ENCODE results near the gene HTRA2. TPM values are rescaled to one million over a fixed set of nuclear protein-coding genes. Genes with fewer than 3 reads are reported as not detected.

The HTRA2 gene
- total and polyA plus RNA-seq, 3 donors from 2014 or later = 36.5 to 46.8 (median 45.8) TPM

DNA sequence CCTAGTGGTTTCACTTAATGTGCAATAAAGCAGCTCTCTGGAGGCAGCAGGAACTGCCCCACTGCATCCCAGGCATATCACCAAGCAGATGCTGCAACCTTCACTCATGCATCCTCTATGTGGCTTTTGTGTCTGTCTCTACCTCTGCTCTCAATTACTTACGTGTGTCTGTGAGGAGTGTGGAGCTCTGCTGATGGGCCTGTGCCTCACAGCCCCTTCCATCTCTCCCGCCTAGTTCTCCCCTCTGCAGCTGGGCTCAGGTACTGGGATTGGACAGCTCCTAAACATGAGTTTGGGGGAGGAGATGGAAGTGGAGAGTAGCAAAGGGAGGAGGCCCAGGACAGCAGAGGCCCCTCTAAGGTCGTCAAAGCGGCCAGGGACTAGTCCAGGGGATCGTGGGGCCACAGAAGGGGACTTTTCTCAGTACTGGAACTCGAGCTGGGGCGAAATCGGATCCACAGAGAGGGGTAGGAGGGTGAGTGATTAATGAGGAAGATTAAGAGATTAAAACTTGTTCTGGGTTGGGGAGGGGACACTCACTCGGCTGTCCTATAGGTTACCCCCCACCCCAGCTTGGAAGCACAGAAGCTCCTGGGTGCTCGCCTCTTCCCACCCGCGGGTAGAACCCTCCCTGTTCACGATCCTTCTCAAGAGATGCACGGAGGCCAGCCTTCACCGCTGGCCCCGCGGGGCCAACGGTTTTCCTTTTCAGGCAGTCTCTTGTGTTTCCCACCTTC lies 28.2 kb upstream of the HTRA2 start:
- intact Hi-C loops (cut with DNase I; ENCODE audit: low total_unique reads) = no loop called here
- Histone ChIP-seq H3K36me3 (ENCODE audit: low read depth, missing control alignments) (peaks cover 4% of the 10 kb centered on the region), H3K27ac (no peak overlapping the region), H3K4me3 (no peak overlapping the region), H3K27me3 (no peaks in the 10 kb centered on the region), H3K4me1 (peaks cover 18% of the 10 kb centered on the region), H3K9me3 (no peaks in the 10 kb centered on the region)
- TF ChIP-seq, protein P1, sequence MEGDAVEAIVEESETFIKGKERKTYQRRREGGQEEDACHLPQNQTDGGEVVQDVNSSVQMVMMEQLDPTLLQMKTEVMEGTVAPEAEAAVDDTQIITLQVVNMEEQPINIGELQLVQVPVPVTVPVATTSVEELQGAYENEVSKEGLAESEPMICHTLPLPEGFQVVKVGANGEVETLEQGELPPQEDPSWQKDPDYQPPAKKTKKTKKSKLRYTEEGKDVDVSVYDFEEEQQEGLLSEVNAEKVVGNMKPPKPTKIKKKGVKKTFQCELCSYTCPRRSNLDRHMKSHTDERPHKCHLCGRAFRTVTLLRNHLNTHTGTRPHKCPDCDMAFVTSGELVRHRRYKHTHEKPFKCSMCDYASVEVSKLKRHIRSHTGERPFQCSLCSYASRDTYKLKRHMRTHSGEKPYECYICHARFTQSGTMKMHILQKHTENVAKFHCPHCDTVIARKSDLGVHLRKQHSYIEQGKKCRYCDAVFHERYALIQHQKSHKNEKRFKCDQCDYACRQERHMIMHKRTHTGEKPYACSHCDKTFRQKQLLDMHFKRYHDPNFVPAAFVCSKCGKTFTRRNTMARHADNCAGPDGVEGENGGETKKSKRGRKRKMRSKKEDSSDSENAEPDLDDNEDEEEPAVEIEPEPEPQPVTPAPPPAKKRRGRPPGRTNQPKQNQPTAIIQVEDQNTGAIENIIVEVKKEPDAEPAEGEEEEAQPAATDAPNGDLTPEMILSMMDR (IDR thresholded peaks at IDR 0.05) = no peak
- TF ChIP-seq POLR2A (IDR thresholded peaks at IDR 0.05) = no peak
- DNase-seq = no peak
- 51 to 62% methylated on average over 18 of the region's 18 CpGs for WGBS, 2 donors

DNA sequence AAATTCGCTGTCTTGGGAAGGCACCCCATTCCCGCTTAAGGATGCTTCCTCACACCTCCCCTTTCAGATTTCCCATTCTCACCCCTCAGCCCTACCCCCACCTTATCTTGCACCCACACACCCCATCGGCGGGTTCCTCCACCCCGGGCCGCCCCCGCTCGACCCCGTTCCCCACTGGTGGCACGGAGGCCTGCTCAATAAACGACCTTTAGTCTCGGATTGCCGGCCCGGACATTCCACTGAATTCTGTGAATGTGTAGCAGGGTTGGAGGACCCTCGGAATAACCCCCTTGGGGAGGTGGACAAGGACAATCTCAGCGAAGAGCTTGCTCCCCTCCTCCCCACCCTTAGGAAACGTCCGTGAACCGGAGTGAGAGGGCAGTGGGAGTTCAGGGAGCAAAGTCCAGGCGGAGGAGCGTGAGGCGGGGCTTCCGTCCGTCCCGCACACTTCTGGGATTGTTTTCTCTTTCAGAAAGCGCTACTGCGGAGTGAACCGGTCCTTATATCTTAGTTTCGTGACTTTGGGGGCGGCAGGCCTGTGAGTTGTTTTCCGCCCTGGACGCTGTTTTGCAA lies 27.5 kb upstream of the HTRA2 start:
- Histone ChIP-seq H3K27ac (no peak overlapping the region), H3K27me3 (no peaks in the 10 kb centered on the region), H3K36me3 (ENCODE audit: low read depth, missing control alignments) (peaks cover 4% of the 10 kb centered on the region), H3K4me3 (peak overlapping the region; percentile 39 to 51), H3K9me3 (no peaks in the 10 kb centered on the region), H3K4me1 (peaks cover 18% of the 10 kb centered on the region)
- 12 to 13% methylated on average over 31 to 32 of the region's 32 CpGs for WGBS, 2 donors
- intact Hi-C loops (cut with DNase I; ENCODE audit: low total_unique reads) = no loop called here
- DNase-seq = no peak
- TF ChIP-seq POLR2A (IDR thresholded peaks at IDR 0.05) = no peak
- TF ChIP-seq, protein P1 (IDR thresholded peaks at IDR 0.05) = no peak

DNA sequence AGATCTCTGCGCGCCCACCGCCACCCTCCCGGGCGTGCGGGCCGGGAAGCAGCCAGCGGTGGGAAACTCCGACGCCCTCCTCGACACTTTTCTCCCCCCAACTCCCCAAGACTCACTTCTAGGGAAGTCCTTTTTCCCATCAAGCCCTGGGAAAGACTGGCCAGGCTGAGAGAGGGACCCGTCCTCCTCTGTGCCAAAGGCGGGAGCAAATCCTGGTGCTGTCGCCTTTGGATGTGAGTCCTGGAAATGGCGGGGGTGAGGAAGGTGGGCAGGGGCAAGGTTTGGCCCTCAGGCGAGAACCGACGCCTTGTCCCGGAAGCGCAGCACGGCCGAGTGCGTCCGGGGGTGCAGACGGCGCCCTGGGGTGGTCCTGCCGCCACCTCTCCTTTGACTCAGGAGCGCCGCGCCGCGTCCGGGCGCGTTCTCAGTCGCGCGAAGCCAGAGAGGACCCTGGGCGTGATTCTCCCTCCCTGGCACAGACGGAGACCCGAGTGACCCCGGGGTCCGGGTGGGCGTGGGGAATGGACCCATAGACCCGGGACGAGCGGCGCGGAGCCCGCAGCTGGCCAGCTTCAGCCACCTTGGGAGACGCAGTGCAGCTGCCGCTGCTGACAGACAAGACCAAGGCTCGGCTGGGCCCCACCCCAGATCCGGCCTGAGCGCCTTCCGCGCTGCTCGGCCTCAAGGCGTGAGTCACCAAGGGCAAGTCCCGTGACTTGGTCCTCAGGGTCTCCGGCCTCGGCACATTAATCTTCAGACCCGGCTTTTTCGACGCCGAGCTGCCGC lies 26.8 kb upstream of the HTRA2 start:
- H3K36me3 ChIP-seq (ENCODE audit: low read depth, missing control alignments) = peaks cover 4% of the 10 kb centered on the region
- no peaks in the 10 kb centered on the region for H3K27me3 ChIP-seq
- 1 to 3% methylated on average over 20 to 65 of the region's 67 CpGs for WGBS, 2 donors
- peak overlapping the region; percentile 39 to 51 for H3K4me3 ChIP-seq
- no peak overlapping the region for H3K27ac ChIP-seq
- DNase-seq = peak; percentile 64
- intact Hi-C loops (cut with DNase I; ENCODE audit: low total_unique reads) = no loop called here
- no peaks in the 10 kb centered on the region for H3K9me3 ChIP-seq
- no peak for TF ChIP-seq POLR2A (IDR thresholded peaks at IDR 0.05)
- TF ChIP-seq, protein P1 (IDR thresholded peaks at IDR 0.05) = no peak
- H3K4me1 ChIP-seq = peaks cover 13% of the 10 kb centered on the region

- no peak for DNase-seq
- TF ChIP-seq POLR2A (IDR thresholded peaks at IDR 0.05) = no peak
- TF ChIP-seq, protein P1 (IDR thresholded peaks at IDR 0.05) = no peak
- Histone ChIP-seq H3K36me3 (ENCODE audit: low read depth, missing control alignments) (peaks cover 4% of the 10 kb centered on the region), H3K27me3 (no peaks in the 10 kb centered on the region), H3K27ac (no peak overlapping the region), H3K4me1 (peaks cover 14% of the 10 kb centered on the region), H3K9me3 (no peaks in the 10 kb centered on the region), H3K4me3 (peak overlapping the region; percentile 39 to 51)
- WGBS, 2 donors = 47 to 51% methylated on average over 21 to 45 of the region's 45 CpGs
- intact Hi-C loops (cut with DNase I; ENCODE audit: low total_unique reads) = no loop called here
Measured at GRCh38 chr2:74503506-74504475, 25.9 kb upstream of the HTRA2 start.
